ENCODE data around the gene LONP2.

- TF ChIP-seq CTCF (IDR thresholded peaks at IDR 0.05; ENCODE audit: insufficient read depth, low read length, poor library complexity, severe bottlenecking) (no peak), EZH2phosphoT487 (conservative IDR thresholded peaks at IDR 0.05; ENCODE audit: low read length) (no peak)
These were observed 33.4 kb upstream of the LONP2 start for GRCh38 chr16:48210747-48211146.

Data from SU-DHL-6 (cell line).